ENCODE measurements around the gene FAM181A. TPM values are rescaled to one million over a fixed set of nuclear protein-coding genes. Genes with fewer than 3 reads are reported as not detected.

Gene FAM181A
- total and polyA plus RNA-seq, 10 of the 15 experiments (the other 5 are each of a cell fraction or from before 2014, with no cell fraction given) = not detected

GRCh38 chr14:93970965-93971634, 44.0 kb downstream of the FAM181A start (continued):
- TF ChIP-seq SMAD1 (IDR thresholded peaks at IDR 0.05; ENCODE audit: low read depth, partially characterized antibody) = no peak
- TF ChIP-seq NR2C1 (IDR thresholded peaks at IDR 0.05) = no peak
- TF ChIP-seq BHLHE40 (IDR thresholded peaks at IDR 0.05; ENCODE audit: borderline replicate concordance in 1 of 2, low read depth in 2 of 2, low read length in 1 of 2) = peak; percentile 92 to 93
- peak; percentile 93 for TF ChIP-seq PAX5 (IDR thresholded peaks at IDR 0.05; ENCODE audit: borderline replicate concordance, low read depth, low read length)
- peak; percentile 94 to 96 for TF ChIP-seq IKZF2 (IDR thresholded peaks at IDR 0.05)
- TF ChIP-seq REST (IDR thresholded peaks at IDR 0.05; ENCODE audit: low read depth, low read length) = no peak
- TF ChIP-seq ETV6 (conservative IDR thresholded peaks at IDR 0.05 in 1 of 2, IDR thresholded peaks at IDR 0.05 in 1 of 2; ENCODE audit: borderline replicate concordance in 1 of 2, low read depth in 1 of 2) = peak in 1 of 2 experiments; percentile 63; a peak in 1 of 4 replicates
- no peak for TF ChIP-seq ZNF384 (IDR thresholded peaks at IDR 0.05; ENCODE audit: borderline replicate concordance, low read depth, low read length)
- TF ChIP-seq TAF1 (IDR thresholded peaks at IDR 0.05; ENCODE audit: borderline replicate concordance, low read depth, low read length) = peak; percentile 48; the same call in 1 of the 2 replicates
- TF ChIP-seq NFYB (IDR thresholded peaks at IDR 0.05; ENCODE audit: insufficient read depth, low read depth, low read length) = no peak
- TF ChIP-seq YBX1 (IDR thresholded peaks at IDR 0.05) = no peak
- TF ChIP-seq CBFB (IDR thresholded peaks at IDR 0.05; ENCODE audit: low read depth) = peak; percentile 85; the same call in 1 of the 2 replicates
- peak; percentile 98 for TF ChIP-seq BCL11A (IDR thresholded peaks at IDR 0.05; ENCODE audit: low read depth, low read length)
- no peak for TF ChIP-seq CEBPB (IDR thresholded peaks at IDR 0.05; ENCODE audit: borderline replicate concordance in 1 of 2, low read depth in 2 of 2, low read length in 2 of 2)
- no peak for TF ChIP-seq FOXM1 (IDR thresholded peaks at IDR 0.05; ENCODE audit: low read depth, low read length)
- no peak for TF ChIP-seq NR2C2 (IDR thresholded peaks at IDR 0.05; ENCODE audit: borderline replicate concordance, control insufficient read depth, insufficient read length, low read depth)
- TF ChIP-seq SKIL (IDR thresholded peaks at IDR 0.05; ENCODE audit: low read depth, poor library complexity, severe bottlenecking) = peak; percentile 72
- no peak for TF ChIP-seq CHD1 (IDR thresholded peaks at IDR 0.05; ENCODE audit: low read depth, low read length)
- TF ChIP-seq EP300 (IDR thresholded peaks at IDR 0.05; ENCODE audit: borderline replicate concordance in 1 of 2, control insufficient read depth in 1 of 2, low read depth in 2 of 2, low read length in 2 of 2) = peak; percentile 95
- TF ChIP-seq E4F1 (IDR thresholded peaks at IDR 0.05; ENCODE audit: borderline replicate concordance, partially characterized antibody) = no peak
- TF ChIP-seq NFYA (IDR thresholded peaks at IDR 0.05; ENCODE audit: borderline replicate concordance, low read depth, low read length) = no peak
